Measurements from ENCODE around the gene DOHH.

Gene DOHH

GRCh38 chr19:3544742-3545668 lies 44.5 kb upstream of the DOHH start:
- no peaks in the 10 kb centered on the region for H3K9me3 ChIP-seq (ENCODE audit: insufficient read depth, low read length)
- peak overlapping the region; percentile 21 for H3K9ac ChIP-seq (ENCODE audit: insufficient read length, low read depth)
- TF ChIP-seq YY1 (IDR thresholded peaks at IDR 0.05; ENCODE audit: insufficient read depth, insufficient read length) (no peak), SUZ12 (IDR thresholded peaks at IDR 0.05; ENCODE audit: extremely low read depth, insufficient read depth, insufficient read length) (no peak), ZNF274 (IDR thresholded peaks at IDR 0.05; ENCODE audit: low read depth, low read length) (no peak)
- H3K27me3 ChIP-seq (ENCODE audit: insufficient read depth, insufficient read length): no peaks in the 10 kb centered on the region
- no peak overlapping the region for H3K4me3 ChIP-seq (ENCODE audit: insufficient read length, low read depth)
- H3K4me1 ChIP-seq (ENCODE audit: insufficient read depth, insufficient read length): peaks cover 11% of the 10 kb centered on the region
- peak; percentile 44 for DNase-seq (ENCODE audit: low read depth, low spot score)
- H3K36me3 ChIP-seq (ENCODE audit: insufficient read depth, insufficient read length, low read length): peaks cover 73% of the 10 kb centered on the region

GRCh38 chr19:3544058-3544376 lies 43.5 kb upstream of the DOHH start:
- TF ChIP-seq ZNF274 (IDR thresholded peaks at IDR 0.05; ENCODE audit: low read depth, low read length) (no peak), SUZ12 (IDR thresholded peaks at IDR 0.05; ENCODE audit: extremely low read depth, insufficient read depth, insufficient read length) (no peak), YY1 (IDR thresholded peaks at IDR 0.05; ENCODE audit: insufficient read depth, insufficient read length) (no peak)
- Histone ChIP-seq H3K9ac (ENCODE audit: insufficient read length, low read depth) (no peak overlapping the region), H3K4me1 (ENCODE audit: insufficient read depth, insufficient read length) (peaks cover 13% of the 10 kb centered on the region), H3K9me3 (ENCODE audit: insufficient read depth, low read length) (no peaks in the 10 kb centered on the region), H3K4me3 (ENCODE audit: insufficient read length, low read depth) (no peak overlapping the region), H3K36me3 (ENCODE audit: insufficient read depth, insufficient read length, low read length) (peaks cover 71% of the 10 kb centered on the region), H3K27me3 (ENCODE audit: insufficient read depth, insufficient read length) (no peaks in the 10 kb centered on the region)
- DNase-seq (ENCODE audit: low read depth, low spot score): no peak

- Histone ChIP-seq H3K9ac (ENCODE audit: insufficient read length, low read depth) (no peak overlapping the region), H3K4me3 (ENCODE audit: insufficient read length, low read depth) (no peak overlapping the region), H3K4me1 (ENCODE audit: insufficient read depth, insufficient read length) (peaks cover 20% of the 10 kb centered on the region), H3K27me3 (ENCODE audit: insufficient read depth, insufficient read length) (no peaks in the 10 kb centered on the region), H3K9me3 (ENCODE audit: insufficient read depth, low read length) (no peaks in the 10 kb centered on the region), H3K36me3 (ENCODE audit: insufficient read depth, insufficient read length, low read length) (peaks cover 69% of the 10 kb centered on the region)
- TF ChIP-seq YY1 (IDR thresholded peaks at IDR 0.05; ENCODE audit: insufficient read depth, insufficient read length): no peak
- TF ChIP-seq ZNF274 (IDR thresholded peaks at IDR 0.05; ENCODE audit: low read depth, low read length): no peak
- no peak for TF ChIP-seq SUZ12 (IDR thresholded peaks at IDR 0.05; ENCODE audit: extremely low read depth, insufficient read depth, insufficient read length)
- DNase-seq (ENCODE audit: low read depth, low spot score): no peak
Observed at GRCh38 chr19:3543150-3544057, 42.9 kb upstream of the DOHH start.

- Histone ChIP-seq H3K36me3 (ENCODE audit: insufficient read depth, insufficient read length, low read length) (peaks cover 68% of the 10 kb centered on the region), H3K9me3 (ENCODE audit: insufficient read depth, low read length) (no peaks in the 10 kb centered on the region), H3K4me3 (ENCODE audit: insufficient read length, low read depth) (no peak overlapping the region), H3K27me3 (ENCODE audit: insufficient read depth, insufficient read length) (no peaks in the 10 kb centered on the region), H3K9ac (ENCODE audit: insufficient read length, low read depth) (no peak overlapping the region), H3K4me1 (ENCODE audit: insufficient read depth, insufficient read length) (peaks cover 21% of the 10 kb centered on the region)
- DNase-seq (ENCODE audit: low read depth, low spot score): no peak
- TF ChIP-seq YY1 (IDR thresholded peaks at IDR 0.05; ENCODE audit: insufficient read depth, insufficient read length) (no peak), ZNF274 (IDR thresholded peaks at IDR 0.05; ENCODE audit: low read depth, low read length) (no peak), SUZ12 (IDR thresholded peaks at IDR 0.05; ENCODE audit: extremely low read depth, insufficient read depth, insufficient read length) (no peak)
Observed at GRCh38 chr19:3539756-3540118, 39.3 kb upstream of the DOHH start.

- H3K9me3 ChIP-seq (ENCODE audit: insufficient read depth, low read length): no peaks in the 10 kb centered on the region
- H3K4me1 ChIP-seq (ENCODE audit: insufficient read depth, insufficient read length): peaks cover 20% of the 10 kb centered on the region
- TF ChIP-seq SUZ12 (IDR thresholded peaks at IDR 0.05; ENCODE audit: extremely low read depth, insufficient read depth, insufficient read length): no peak
- TF ChIP-seq YY1 (IDR thresholded peaks at IDR 0.05; ENCODE audit: insufficient read depth, insufficient read length): no peak
- no peak for TF ChIP-seq ZNF274 (IDR thresholded peaks at IDR 0.05; ENCODE audit: low read depth, low read length)
- H3K36me3 ChIP-seq (ENCODE audit: insufficient read depth, insufficient read length, low read length): peaks cover 68% of the 10 kb centered on the region
- no peak within 1 kb of the TSS for H3K4me3 ChIP-seq (ENCODE audit: insufficient read length, low read depth)
- H3K27me3 ChIP-seq (ENCODE audit: insufficient read depth, insufficient read length): no peaks in the 10 kb centered on the region
- H3K9ac ChIP-seq (ENCODE audit: insufficient read length, low read depth): peak within 1 kb of the TSS; percentile 28
- DNase-seq (ENCODE audit: low read depth, low spot score): no peak
Observed at GRCh38 chr19:3538965-3539755, 38.7 kb upstream of the DOHH start, which contains the start of gene TEKTIP1. Gene TEKTIP1, plus strand, starts transcription at chr19:3539174. Its CDS starts 4 bp downstream, at chr19:3539178.

GRCh38 chr19:3538258-3538929 lies 37.9 kb upstream of the DOHH start:
- no peak for DNase-seq (ENCODE audit: low read depth, low spot score)
- Histone ChIP-seq H3K36me3 (ENCODE audit: insufficient read depth, insufficient read length, low read length) (peaks cover 68% of the 10 kb centered on the region), H3K4me1 (ENCODE audit: insufficient read depth, insufficient read length) (peaks cover 20% of the 10 kb centered on the region), H3K4me3 (ENCODE audit: insufficient read length, low read depth) (no peak overlapping the region), H3K27me3 (ENCODE audit: insufficient read depth, insufficient read length) (no peaks in the 10 kb centered on the region), H3K9me3 (ENCODE audit: insufficient read depth, low read length) (no peaks in the 10 kb centered on the region), H3K9ac (ENCODE audit: insufficient read length, low read depth) (peak overlapping the region; percentile 28)
- TF ChIP-seq ZNF274 (IDR thresholded peaks at IDR 0.05; ENCODE audit: low read depth, low read length) (no peak), SUZ12 (IDR thresholded peaks at IDR 0.05; ENCODE audit: extremely low read depth, insufficient read depth, insufficient read length) (no peak), YY1 (IDR thresholded peaks at IDR 0.05; ENCODE audit: insufficient read depth, insufficient read length) (no peak)
